Choroid plexus epithelial cell (primary cell): ENCODE measurements around the gene UROS.
A peak's percentile ranks its signal among the peaks of the same experiment; 100 is the strongest.

Source experiments
- DNase-seq: peaks from one replicate; pipeline ENCODE4 v3.0.0-alpha.2; 2010; ENCODE audit warnings: low read depth
- H3K4me3 ChIP-seq: 2 replicates; pipeline ENCODE4 v1.5.1; 2011; ENCODE audit warnings: low read depth, mild to moderate bottlenecking, control low read depth, low read length, moderate library complexity
- CTCF ChIP-seq: conservative IDR thresholded peaks from 2 replicates; pipeline ENCODE4 v1.5.1; 2011; ENCODE audit warnings: low read depth, mild to moderate bottlenecking, control low read depth, inconsistent platforms, low read length, moderate library complexity

UROS gene

GRCh38 chr10:125801574-125801973 lies 21.5 kb downstream of the UROS start:
- DNase-seq = no peak
- no peak overlapping the region for H3K4me3 ChIP-seq
- no peak for TF ChIP-seq CTCF

GRCh38 chr10:125799451-125800182 lies 23.4 kb downstream of the UROS start:
- no peak for TF ChIP-seq CTCF
- peak; percentile 43 for DNase-seq
- H3K4me3 ChIP-seq = no peak overlapping the region

GRCh38 chr10:125797994-125798662 lies 24.9 kb downstream of the UROS start:
- DNase-seq = no peak
- TF ChIP-seq CTCF = no peak
- no peak overlapping the region for H3K4me3 ChIP-seq

GRCh38 chr10:125797424-125797823 lies 25.6 kb downstream of the UROS start:
- TF ChIP-seq CTCF = no peak
- H3K4me3 ChIP-seq = no peak overlapping the region
- DNase-seq = no peak

- H3K4me3 ChIP-seq = no peak overlapping the region
- TF ChIP-seq CTCF = no peak
- no peak for DNase-seq
These were observed 27.3 kb downstream of the UROS start for GRCh38 chr10:125795637-125796190.

GRCh38 chr10:125795128-125795527 lies 27.9 kb downstream of the UROS start:
- no peak overlapping the region for H3K4me3 ChIP-seq
- TF ChIP-seq CTCF = no peak
- peak; percentile 13 for DNase-seq
